ENCODE data around the gene C22orf23. TPM values are rescaled to one million over a fixed set of nuclear protein-coding genes. Genes with fewer than 3 reads are reported as not detected.
"Not testable (repeated sequence)": the region's sequence is repeated elsewhere in the genome, so short reads cannot be mapped to it uniquely, and the experiment has no call there.

C22orf23 gene
- total RNA-seq, 1 donor from 2014 or later = 0.82 TPM

DNA sequence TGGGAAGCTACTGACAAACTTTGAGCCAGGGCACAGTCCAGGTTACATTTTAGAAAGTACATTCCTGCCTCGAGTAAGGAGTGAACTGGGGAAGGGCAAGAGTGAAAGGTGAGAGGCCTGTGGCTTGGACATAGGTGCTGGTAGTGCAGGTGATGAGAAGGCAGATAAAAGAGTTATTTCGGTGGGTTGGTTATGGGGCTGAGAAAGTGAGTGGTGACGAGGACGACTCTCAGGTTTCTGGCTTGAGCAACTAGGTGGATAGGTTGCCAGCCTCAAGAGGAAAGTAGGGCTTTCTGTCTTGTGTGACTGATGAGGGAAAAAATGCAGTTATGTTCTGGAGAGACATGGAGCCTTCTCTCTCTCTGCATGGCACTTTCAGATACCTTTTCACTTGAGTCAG lies 3.8 kb upstream of the C22orf23 start:
- TF ChIP-seq, protein P1, sequence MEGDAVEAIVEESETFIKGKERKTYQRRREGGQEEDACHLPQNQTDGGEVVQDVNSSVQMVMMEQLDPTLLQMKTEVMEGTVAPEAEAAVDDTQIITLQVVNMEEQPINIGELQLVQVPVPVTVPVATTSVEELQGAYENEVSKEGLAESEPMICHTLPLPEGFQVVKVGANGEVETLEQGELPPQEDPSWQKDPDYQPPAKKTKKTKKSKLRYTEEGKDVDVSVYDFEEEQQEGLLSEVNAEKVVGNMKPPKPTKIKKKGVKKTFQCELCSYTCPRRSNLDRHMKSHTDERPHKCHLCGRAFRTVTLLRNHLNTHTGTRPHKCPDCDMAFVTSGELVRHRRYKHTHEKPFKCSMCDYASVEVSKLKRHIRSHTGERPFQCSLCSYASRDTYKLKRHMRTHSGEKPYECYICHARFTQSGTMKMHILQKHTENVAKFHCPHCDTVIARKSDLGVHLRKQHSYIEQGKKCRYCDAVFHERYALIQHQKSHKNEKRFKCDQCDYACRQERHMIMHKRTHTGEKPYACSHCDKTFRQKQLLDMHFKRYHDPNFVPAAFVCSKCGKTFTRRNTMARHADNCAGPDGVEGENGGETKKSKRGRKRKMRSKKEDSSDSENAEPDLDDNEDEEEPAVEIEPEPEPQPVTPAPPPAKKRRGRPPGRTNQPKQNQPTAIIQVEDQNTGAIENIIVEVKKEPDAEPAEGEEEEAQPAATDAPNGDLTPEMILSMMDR (IDR thresholded peaks at IDR 0.05; ENCODE audit: borderline replicate concordance) = no peak
- intact Hi-C loops (cut with micrococcal nuclease) = loop anchor here (10.0 kb wide), 1 partner anchor 62 kb away; no protein-coding TSS in a partner anchor
- Histone ChIP-seq H3K4me1 (peaks cover 33% of the 10 kb centered on the region), H3K27me3 (ENCODE audit: low read depth) (no peaks in the 10 kb centered on the region), H3K27ac (replicated peaks) (no peak overlapping the region), H3K36me3 (peaks cover 57% of the 10 kb centered on the region), H3K9me3 (replicated peaks) (no peaks in the 10 kb centered on the region), H3K4me3 (no peak overlapping the region)
- DNase-seq = no peak

DNA sequence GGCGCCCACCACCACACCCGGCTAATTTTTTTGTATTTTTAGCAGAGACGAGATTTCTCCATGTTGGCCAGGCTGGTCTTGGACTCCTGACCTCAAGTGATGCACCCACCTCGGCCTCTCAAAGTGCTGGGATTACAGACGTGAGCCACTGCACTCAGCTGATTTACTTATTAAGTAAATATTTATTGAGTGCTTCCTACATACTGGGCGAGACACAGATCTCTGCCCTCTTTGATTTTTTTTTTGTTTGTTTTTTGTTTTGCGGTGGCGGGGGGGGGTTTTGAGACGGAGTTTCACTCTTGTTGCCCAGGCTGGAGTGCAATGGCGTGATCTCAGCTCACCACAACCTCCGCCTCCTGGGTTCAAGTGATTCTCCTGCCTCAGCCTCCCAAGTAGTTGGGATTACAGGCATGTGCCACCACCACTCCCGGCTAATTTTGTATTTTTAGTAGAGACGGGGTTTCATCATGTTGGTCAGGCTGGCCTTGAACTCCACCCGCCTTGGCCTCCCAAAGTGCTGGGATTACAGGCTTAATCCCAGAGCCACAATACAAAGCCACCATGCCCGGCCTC lies 2.5 kb upstream of the C22orf23 start:
- H3K27ac ChIP-seq (replicated peaks); H3K9me3 ChIP-seq (replicated peaks); H3K27me3 ChIP-seq (ENCODE audit: low read depth); DNase-seq; H3K4me3 ChIP-seq: not testable (repeated sequence)
- intact Hi-C loops (cut with micrococcal nuclease) = loop anchor here (10.0 kb wide), 1 partner anchor 61 kb away; no protein-coding TSS in a partner anchor
- peaks cover 45% of the 10 kb centered on the region for H3K36me3 ChIP-seq
- peaks cover 34% of the 10 kb centered on the region for H3K4me1 ChIP-seq

DNA sequence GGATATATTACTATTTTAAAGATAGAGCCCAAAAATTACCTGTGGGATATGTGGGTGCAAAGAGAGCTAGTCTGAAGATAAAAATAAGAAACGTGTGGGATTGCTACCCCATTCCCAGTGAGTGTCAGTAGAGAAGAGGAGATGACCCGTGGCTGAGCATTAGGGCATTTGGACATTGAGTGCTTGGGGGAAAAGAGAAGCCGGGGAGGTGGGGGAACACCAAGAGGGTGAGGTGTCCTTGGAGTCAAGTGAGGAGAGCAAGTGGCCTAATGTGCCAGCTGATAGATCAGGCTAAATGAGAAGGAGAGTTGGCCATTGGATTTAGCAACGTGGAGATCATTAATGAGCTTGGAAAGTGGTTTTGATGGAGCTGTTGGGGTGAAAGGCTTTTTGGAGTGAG lies 1.3 kb upstream of the C22orf23 start:
- DNase-seq = no peak
- TF ChIP-seq, protein P1 (IDR thresholded peaks at IDR 0.05; ENCODE audit: borderline replicate concordance) = no peak
- Histone ChIP-seq H3K9me3 (replicated peaks) (no peaks in the 10 kb centered on the region), H3K27ac (replicated peaks) (no peak overlapping the region), H3K36me3 (peaks cover 32% of the 10 kb centered on the region), H3K4me3 (peak overlapping the region; percentile 92), H3K4me1 (peaks cover 34% of the 10 kb centered on the region), H3K27me3 (ENCODE audit: low read depth) (no peaks in the 10 kb centered on the region)
- intact Hi-C loops (cut with micrococcal nuclease) = loop anchor here (10.0 kb wide), 1 partner anchor 60 kb away; no protein-coding TSS in a partner anchor

DNA sequence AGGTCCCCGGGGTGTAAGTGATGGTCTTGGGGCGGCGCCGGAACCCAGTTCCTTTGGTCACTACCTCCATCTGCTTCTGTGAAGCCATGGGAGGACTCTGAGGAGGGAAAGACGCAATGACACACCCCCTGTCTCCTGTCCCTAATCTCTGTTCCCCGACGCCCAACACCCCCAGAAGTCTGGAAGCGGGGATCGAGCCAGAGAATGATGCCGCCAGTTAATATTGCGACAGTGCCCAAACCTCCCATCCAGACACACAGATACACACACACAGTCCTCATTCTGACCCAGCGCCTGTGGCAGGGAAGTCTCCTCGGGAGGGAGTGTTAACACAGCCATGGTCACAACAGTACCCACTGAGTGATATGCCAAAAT lies 352 bp downstream of the C22orf23 start:
- peak overlapping the region; percentile 92 for H3K4me3 ChIP-seq
- peak overlapping the region; percentile 76 for H3K27ac ChIP-seq (replicated peaks)
- intact Hi-C loops (cut with micrococcal nuclease) = loop anchor here (10.0 kb wide), 1 partner anchor 58 kb away; no protein-coding TSS in a partner anchor
- no peaks in the 10 kb centered on the region for H3K27me3 ChIP-seq (ENCODE audit: low read depth)
- H3K9me3 ChIP-seq (replicated peaks) = no peaks in the 10 kb centered on the region
- no peak for DNase-seq
- peaks cover 34% of the 10 kb centered on the region for H3K4me1 ChIP-seq
- TF ChIP-seq, protein P1 (IDR thresholded peaks at IDR 0.05; ENCODE audit: borderline replicate concordance) = no peak
- H3K36me3 ChIP-seq = peaks cover 16% of the 10 kb centered on the region

DNA sequence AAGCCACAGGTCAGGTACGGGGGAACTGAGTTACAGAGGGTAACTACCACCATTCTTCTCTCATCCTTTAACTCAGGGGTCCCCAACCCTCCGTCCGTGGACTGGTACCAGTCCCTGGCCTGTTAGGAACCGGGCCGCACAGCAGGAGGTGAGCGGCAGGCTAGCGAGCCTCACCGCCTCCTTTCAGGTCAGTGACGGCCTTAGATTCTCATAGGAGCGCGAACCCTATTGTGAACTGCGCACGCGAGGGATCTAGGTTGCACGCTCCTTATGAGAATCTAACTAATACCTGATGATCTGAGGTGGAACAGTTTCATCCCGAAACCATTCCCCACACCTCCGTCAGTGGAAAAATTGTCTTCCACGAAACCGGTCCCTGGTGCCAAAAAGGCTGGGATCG lies 772 bp downstream of the C22orf23 start:
- H3K36me3 ChIP-seq = peaks cover 12% of the 10 kb centered on the region
- not testable (repeated sequence) for H3K27me3 ChIP-seq (ENCODE audit: low read depth); H3K27ac ChIP-seq (replicated peaks); DNase-seq; H3K9me3 ChIP-seq (replicated peaks)
- peaks cover 34% of the 10 kb centered on the region for H3K4me1 ChIP-seq
- H3K4me3 ChIP-seq = peak overlapping the region; percentile 92
- intact Hi-C loops (cut with micrococcal nuclease) = loop anchor here (10.0 kb wide), 1 partner anchor 58 kb away; no protein-coding TSS in a partner anchor

DNA sequence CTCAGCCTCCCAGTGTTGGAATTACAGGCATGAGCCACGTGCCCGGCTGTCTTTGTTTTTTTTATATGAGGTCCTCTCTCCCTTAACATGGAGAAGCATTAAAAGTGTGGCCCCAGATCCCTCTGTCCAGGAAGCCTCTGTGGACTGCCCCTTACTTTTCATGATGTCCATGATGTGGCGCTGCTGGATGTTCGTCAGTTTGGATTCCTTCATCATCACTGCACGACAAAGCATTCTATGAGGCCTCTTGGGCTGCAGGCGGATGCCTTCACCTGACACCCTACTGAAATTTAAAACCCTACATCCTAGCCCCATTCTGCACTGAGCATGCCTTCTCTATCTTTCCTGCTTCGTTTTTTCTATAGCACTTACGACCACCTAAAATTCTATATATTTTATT lies 2.1 kb downstream of the C22orf23 start:
- TF ChIP-seq, protein P1 (IDR thresholded peaks at IDR 0.05; ENCODE audit: borderline replicate concordance) = no peak

DNA sequence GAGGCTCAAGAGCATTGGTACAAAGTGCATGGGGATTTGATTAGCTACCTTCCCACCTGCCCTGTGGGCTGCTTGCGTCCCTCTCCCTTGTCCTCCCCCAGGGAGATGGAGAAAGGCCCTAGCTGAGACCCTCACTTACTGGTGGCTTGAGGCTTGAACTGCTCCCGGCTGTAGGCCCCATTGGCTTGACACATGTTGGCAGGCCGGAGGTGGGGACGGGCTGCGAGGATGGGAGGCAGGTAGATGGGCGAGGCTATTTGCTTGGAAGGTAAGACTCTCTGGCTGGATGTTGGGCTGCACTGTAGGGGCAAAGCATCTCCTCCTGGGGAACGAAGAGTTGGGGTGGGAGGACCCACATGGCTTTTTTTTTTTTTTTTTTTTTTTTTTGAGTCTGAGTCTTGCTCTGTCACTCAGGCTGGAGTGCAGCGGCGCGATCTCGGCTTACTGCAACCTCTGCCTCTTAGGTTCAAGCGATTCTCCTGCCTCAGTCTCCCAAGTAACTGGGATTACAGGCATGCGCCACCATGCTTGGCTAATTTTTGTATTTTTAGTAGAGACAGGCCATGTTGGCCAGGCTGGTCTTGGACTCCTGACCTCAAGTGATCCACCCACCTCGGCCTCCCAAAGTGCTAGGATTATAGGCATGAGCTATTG lies 6.1 kb downstream of the C22orf23 start:
- DNase-seq; H3K27ac ChIP-seq (replicated peaks); intact Hi-C loops (cut with micrococcal nuclease); H3K9me3 ChIP-seq (replicated peaks); H3K27me3 ChIP-seq (ENCODE audit: low read depth); H3K4me1 ChIP-seq; H3K4me3 ChIP-seq: not testable (repeated sequence)
- peaks cover 12% of the 10 kb centered on the region for H3K36me3 ChIP-seq

More for the DNA sequence above, 2.1 kb downstream of the C22orf23 start:
- Histone ChIP-seq H3K36me3 (no peaks in the 10 kb centered on the region), H3K4me1 (peaks cover 31% of the 10 kb centered on the region), H3K27ac (replicated peaks) (no peak overlapping the region), H3K4me3 (no peak overlapping the region), H3K9me3 (replicated peaks) (no peaks in the 10 kb centered on the region), H3K27me3 (ENCODE audit: low read depth) (no peaks in the 10 kb centered on the region)
- DNase-seq = no peak
- intact Hi-C loops (cut with micrococcal nuclease) = loop anchor here (10.0 kb wide), 1 partner anchor 57 kb away; no protein-coding TSS in a partner anchor

DNA sequence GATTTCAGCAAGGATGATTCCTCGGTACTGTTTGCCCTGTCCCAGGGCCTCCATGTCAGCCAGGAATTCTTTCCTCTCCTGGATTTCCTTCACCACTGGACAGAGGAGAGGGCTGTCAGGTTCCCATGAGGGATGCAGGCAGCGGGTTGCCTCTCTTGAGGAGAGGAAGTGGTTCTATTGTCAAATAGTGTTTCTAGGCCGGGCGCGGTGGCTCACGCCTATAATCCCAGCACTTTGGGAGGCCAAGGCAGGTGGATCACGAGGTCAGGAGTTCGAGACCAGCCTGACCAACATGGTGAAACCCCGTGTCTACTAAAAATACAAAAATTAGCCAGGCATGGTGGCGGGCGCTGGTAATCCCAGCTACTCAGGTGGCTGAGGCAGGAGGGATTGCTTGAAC lies 9.0 kb downstream of the C22orf23 start:
- H3K27me3 ChIP-seq (ENCODE audit: low read depth); intact Hi-C loops (cut with micrococcal nuclease); H3K4me1 ChIP-seq; H3K4me3 ChIP-seq; H3K27ac ChIP-seq (replicated peaks); DNase-seq; H3K9me3 ChIP-seq (replicated peaks): not testable (repeated sequence)
- peaks cover 34% of the 10 kb centered on the region for H3K36me3 ChIP-seq

Measured in left ventricle myocardium inferior (tissue), 1 donor.